Astrocyte (in vitro differentiated cells and primary cell): ENCODE results near the gene ZNF555.

Source experiments
- CTCF ChIP-seq: IDR thresholded peaks from 2 replicates; pipeline ENCODE4 v1.5.1; 2011; ENCODE audit warnings: low read depth, mild to moderate bottlenecking, inconsistent platforms, low read length, moderate library complexity; ENCODE audit not compliant: insufficient read depth
- EZH2 ChIP-seq: IDR thresholded peaks from 2 replicates; pipeline ENCODE4 v1.6.1; 2012; ENCODE audit warnings: mild to moderate bottlenecking, low read length, inconsistent platforms; ENCODE audit not compliant: insufficient read depth

GRCh38 chr19:2841855-2842574 lies 740 bp downstream of the ZNF555 start:
- TF ChIP-seq EZH2: no peak
- TF ChIP-seq CTCF: no peak
